HepG2 (cell line): ENCODE results near the gene ATP6V0A1. TPM values are rescaled to one million over a fixed set of nuclear protein-coding genes. Genes with fewer than 3 reads are reported as not detected.

Source experiments
- AGO1 ChIP-seq: fragments of 200-400 bp; formaldehyde crosslinking; IDR thresholded peaks from 2 replicates; pipeline ENCODE4 v1.6.1; 2017; ENCODE audit warnings: mild to moderate bottlenecking, low read depth, low read length, moderate library complexity; ENCODE audit not compliant: poor library complexity, severe bottlenecking
- CBX2 ChIP-seq, 2 experiments: fragments of 200-600 bp in 1 of 2; sonication (generic); formaldehyde crosslinking in 1 of 2; IDR thresholded peaks; 2 replicates each; pipeline versions ENCODE4 v1.7.0 to v1.8.1; 2018 to 2022; ENCODE audit warnings: low read depth in 2 of 2, low read length in 1 of 2, mild to moderate bottlenecking in 1 of 2, missing genetic modification reagents in 1 of 2
- MXI1 ChIP-seq: IDR thresholded peaks from 3 replicates; pipeline ENCODE4 v1.6.1; 2012; ENCODE audit warnings: low read depth, low read length, inconsistent platforms, borderline replicate concordance
- RELA ChIP-seq: sonication (generic); formaldehyde crosslinking; IDR thresholded peaks from 2 replicates; pipeline ENCODE4 v1.4.0; 2020; ENCODE audit warnings: missing genetic modification reagents
- U2AF2 ChIP-seq: fragments of 200-400 bp; formaldehyde crosslinking; IDR thresholded peaks from 2 replicates; pipeline ENCODE4 v1.6.1; 2017; ENCODE audit warnings: low read depth, mild to moderate bottlenecking, low read length
- ZNF180 ChIP-seq: sonication (generic); formaldehyde crosslinking; IDR thresholded peaks from 2 replicates; pipeline ENCODE4 v1.4.0; 2020; ENCODE audit warnings: low read depth, missing genetic modification reagents, borderline replicate concordance
- ZNF232 ChIP-seq: sonication (generic); formaldehyde crosslinking; IDR thresholded peaks from 2 replicates; pipeline ENCODE4 v1.4.0; 2020; ENCODE audit warnings: missing genetic modification reagents, borderline replicate concordance
- ZNF530 ChIP-seq: sonication (generic); formaldehyde crosslinking; IDR thresholded peaks from 2 replicates; pipeline ENCODE4 v1.5.0; 2020; ENCODE audit warnings: low read depth, mild to moderate bottlenecking, missing genetic modification reagents
- ZNF547 ChIP-seq: sonication (generic); formaldehyde crosslinking; IDR thresholded peaks from 2 replicates; pipeline ENCODE4 v1.5.1; 2020; ENCODE audit warnings: mild to moderate bottlenecking, missing genetic modification reagents
- ZNF549 ChIP-seq: sonication (generic); formaldehyde crosslinking; IDR thresholded peaks from 2 replicates; pipeline ENCODE4 v1.5.0; 2020; ENCODE audit warnings: missing genetic modification reagents
- ZNF550 ChIP-seq: sonication (generic); formaldehyde crosslinking; IDR thresholded peaks from 2 replicates; pipeline ENCODE4 v1.4.0; 2020; ENCODE audit warnings: mild to moderate bottlenecking, missing genetic modification reagents, borderline replicate concordance
- ZNF605 ChIP-seq: sonication (generic); formaldehyde crosslinking; IDR thresholded peaks from 2 replicates; pipeline ENCODE4 v1.8.0; 2022; ENCODE audit warnings: mild to moderate bottlenecking, missing genetic modification reagents
- ZNF619 ChIP-seq: sonication (generic); formaldehyde crosslinking; IDR thresholded peaks from 2 replicates; pipeline ENCODE4 v1.4.0; 2020; ENCODE audit warnings: mild to moderate bottlenecking, missing genetic modification reagents
- ZNF720 ChIP-seq: sonication (generic); formaldehyde crosslinking; IDR thresholded peaks from 2 replicates; pipeline ENCODE4 v1.4.0; 2020; ENCODE audit warnings: missing genetic modification reagents
- ZNF891 ChIP-seq: sonication (generic); formaldehyde crosslinking; IDR thresholded peaks from 2 replicates; pipeline ENCODE4 v1.5.0; 2020; ENCODE audit warnings: mild to moderate bottlenecking, missing genetic modification reagents
- polyA plus RNA-seq, 8 experiments: library from polyadenylated mRNA; depleted of rRNA in 3 of 8; stranded (reverse) in 7 of 8; unstranded in 1 of 8; fragments of >200 nt; fragmentation: Illumina TruSeq in 4 of 8; extraction: Trizol in 4 of 8; gene quantifications; 2 replicates each; pipeline versions ENCODE4 v1.2.1 to v1.2.3, GENCODE V29; 2011 to 2016; ENCODE audit warnings: low read depth in 4 of 8, missing spikeins in 1 of 8, mixed read lengths in 1 of 8; ENCODE audit not compliant: insufficient read depth in 1 of 8
- total RNA-seq, 5 experiments: library from RNA; depleted of rRNA; stranded (reverse); fragments of >200 nt; fragmentation: Illumina TruSeq; extraction: Trizol; gene quantifications; 2 replicates each; pipeline ENCODE4 v1.2.3, GENCODE V29; 2016; ENCODE audit warnings: low read depth in 1 of 5
- TF ChIP-seq, protein P1 (sequence below): sonication (generic); formaldehyde crosslinking; IDR thresholded peaks from 2 replicates; pipeline ENCODE4 v1.8.0; 2022; ENCODE audit warnings: missing genetic modification reagents, mild to moderate bottlenecking, inconsistent platforms, borderline replicate concordance
- TF ChIP-seq, protein P2 (sequence below): sonication (generic); formaldehyde crosslinking; IDR thresholded peaks from 2 replicates; pipeline ENCODE4 v1.8.0; 2022; ENCODE audit warnings: mild to moderate bottlenecking, missing genetic modification reagents; ENCODE audit not compliant: insufficient replicate concordance
- TF ChIP-seq, protein P3 (sequence below): sonication (generic); formaldehyde crosslinking; IDR thresholded peaks from 2 replicates; pipeline ENCODE4 v1.4.0; 2020; ENCODE audit warnings: missing genetic modification reagents
- TF ChIP-seq, protein P4 (sequence below): sonication (generic); formaldehyde crosslinking; IDR thresholded peaks from 2 replicates; pipeline ENCODE4 v1.8.0; 2022; ENCODE audit warnings: mild to moderate bottlenecking, missing genetic modification reagents, moderate library complexity
- TF ChIP-seq, protein P5 (sequence below): sonication (generic); formaldehyde crosslinking; IDR thresholded peaks from 2 replicates; pipeline ENCODE4 v1.4.0; 2020; ENCODE audit warnings: missing genetic modification reagents

Gene ATP6V0A1
- total and polyA plus RNA-seq, 2 of the 13 experiments (the other 11 are each of a cell fraction or from before 2014, with no cell fraction given): 27.9 to 54.1 TPM

DNA sequence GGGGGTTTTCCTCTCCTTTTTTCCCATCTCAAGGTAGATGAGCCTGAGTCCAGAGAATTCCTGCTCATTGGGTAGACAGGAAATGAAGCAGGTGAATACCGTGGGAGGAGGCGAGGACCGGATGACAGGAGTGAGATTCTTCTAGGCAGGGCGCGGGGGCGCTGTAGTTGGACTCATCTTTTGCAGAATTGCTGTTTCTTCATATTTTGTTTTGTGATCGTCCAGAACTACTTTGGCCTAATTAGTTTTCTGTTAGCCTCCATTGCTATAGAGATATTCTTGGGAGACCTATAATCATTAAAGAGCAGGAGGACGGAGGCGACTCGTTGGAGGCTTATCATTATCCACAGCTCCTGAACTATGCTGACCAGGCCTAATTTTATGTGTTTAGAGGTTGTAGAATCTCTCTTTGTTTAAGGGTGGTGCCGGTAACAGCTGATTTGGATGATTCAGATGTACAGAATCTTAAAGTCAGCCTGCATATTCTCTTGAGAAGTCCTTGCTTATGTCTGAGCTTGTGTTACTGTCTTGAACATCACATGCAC lies 650 bp downstream of the ATP6V0A1 start (continued):
- TF ChIP-seq AGO1 (no peak), ZNF549 (CRISPR knock-in tag) (no peak), MXI1 (peak; percentile 43; the same call in 1 of the 3 replicates), ZNF550 (CRISPR knock-in tag) (no peak), ZNF720 (CRISPR knock-in tag) (no peak), ZNF891 (CRISPR knock-in tag) (no peak), ZNF547 (CRISPR knock-in tag) (no peak), CBX2 (IDR thresholded peaks at IDR 0.05; ENCODE audit: low read depth, low read length) (no peak), CBX2 (CRISPR knock-in tag; IDR thresholded peaks at IDR 0.05; ENCODE audit: low read depth) (no peak), ZNF619 (CRISPR knock-in tag) (no peak), ZNF180 (CRISPR knock-in tag) (no peak), ZNF605 (no peak), ZNF232 (CRISPR knock-in tag) (no peak), ZNF530 (CRISPR knock-in tag) (no peak), RELA (CRISPR knock-in tag) (no peak), U2AF2 (no peak)
- TF ChIP-seq, protein P1, sequence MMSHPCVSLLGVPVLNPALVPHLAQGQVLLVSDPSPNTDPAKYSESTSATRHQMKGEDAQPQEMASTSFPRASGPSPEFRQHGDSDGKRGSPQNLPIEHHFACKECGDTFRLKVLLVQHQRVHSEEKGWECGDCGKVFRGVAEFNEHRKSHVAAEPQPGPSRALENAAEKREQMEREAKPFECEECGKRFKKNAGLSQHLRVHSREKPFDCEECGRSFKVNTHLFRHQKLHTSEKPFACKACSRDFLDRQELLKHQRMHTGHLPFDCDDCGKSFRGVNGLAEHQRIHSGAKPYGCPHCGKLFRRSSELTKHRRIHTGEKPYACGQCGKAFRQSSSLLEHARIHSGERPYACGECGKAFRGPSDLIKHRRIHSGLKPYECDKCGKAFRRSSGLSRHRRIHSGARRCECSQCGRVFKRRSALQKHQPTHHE (CRISPR knock-in tag): no peak
- TF ChIP-seq, protein P2, sequence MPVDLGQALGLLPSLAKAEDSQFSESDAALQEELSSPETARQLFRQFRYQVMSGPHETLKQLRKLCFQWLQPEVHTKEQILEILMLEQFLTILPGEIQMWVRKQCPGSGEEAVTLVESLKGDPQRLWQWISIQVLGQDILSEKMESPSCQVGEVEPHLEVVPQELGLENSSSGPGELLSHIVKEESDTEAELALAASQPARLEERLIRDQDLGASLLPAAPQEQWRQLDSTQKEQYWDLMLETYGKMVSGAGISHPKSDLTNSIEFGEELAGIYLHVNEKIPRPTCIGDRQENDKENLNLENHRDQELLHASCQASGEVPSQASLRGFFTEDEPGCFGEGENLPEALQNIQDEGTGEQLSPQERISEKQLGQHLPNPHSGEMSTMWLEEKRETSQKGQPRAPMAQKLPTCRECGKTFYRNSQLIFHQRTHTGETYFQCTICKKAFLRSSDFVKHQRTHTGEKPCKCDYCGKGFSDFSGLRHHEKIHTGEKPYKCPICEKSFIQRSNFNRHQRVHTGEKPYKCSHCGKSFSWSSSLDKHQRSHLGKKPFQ: no peak
- TF ChIP-seq, protein P3, sequence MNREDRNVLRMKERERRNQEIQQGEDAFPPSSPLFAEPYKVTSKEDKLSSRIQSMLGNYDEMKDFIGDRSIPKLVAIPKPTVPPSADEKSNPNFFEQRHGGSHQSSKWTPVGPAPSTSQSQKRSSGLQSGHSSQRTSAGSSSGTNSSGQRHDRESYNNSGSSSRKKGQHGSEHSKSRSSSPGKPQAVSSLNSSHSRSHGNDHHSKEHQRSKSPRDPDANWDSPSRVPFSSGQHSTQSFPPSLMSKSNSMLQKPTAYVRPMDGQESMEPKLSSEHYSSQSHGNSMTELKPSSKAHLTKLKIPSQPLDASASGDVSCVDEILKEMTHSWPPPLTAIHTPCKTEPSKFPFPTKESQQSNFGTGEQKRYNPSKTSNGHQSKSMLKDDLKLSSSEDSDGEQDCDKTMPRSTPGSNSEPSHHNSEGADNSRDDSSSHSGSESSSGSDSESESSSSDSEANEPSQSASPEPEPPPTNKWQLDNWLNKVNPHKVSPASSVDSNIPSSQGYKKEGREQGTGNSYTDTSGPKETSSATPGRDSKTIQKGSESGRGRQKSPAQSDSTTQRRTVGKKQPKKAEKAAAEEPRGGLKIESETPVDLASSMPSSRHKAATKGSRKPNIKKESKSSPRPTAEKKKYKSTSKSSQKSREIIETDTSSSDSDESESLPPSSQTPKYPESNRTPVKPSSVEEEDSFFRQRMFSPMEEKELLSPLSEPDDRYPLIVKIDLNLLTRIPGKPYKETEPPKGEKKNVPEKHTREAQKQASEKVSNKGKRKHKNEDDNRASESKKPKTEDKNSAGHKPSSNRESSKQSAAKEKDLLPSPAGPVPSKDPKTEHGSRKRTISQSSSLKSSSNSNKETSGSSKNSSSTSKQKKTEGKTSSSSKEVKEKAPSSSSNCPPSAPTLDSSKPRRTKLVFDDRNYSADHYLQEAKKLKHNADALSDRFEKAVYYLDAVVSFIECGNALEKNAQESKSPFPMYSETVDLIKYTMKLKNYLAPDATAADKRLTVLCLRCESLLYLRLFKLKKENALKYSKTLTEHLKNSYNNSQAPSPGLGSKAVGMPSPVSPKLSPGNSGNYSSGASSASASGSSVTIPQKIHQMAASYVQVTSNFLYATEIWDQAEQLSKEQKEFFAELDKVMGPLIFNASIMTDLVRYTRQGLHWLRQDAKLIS (CRISPR knock-in tag): no peak
- TF ChIP-seq, protein P4, sequence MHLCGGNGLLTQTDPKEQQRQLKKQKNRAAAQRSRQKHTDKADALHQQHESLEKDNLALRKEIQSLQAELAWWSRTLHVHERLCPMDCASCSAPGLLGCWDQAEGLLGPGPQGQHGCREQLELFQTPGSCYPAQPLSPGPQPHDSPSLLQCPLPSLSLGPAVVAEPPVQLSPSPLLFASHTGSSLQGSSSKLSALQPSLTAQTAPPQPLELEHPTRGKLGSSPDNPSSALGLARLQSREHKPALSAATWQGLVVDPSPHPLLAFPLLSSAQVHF (CRISPR knock-in tag): no peak
- TF ChIP-seq, protein P5, sequence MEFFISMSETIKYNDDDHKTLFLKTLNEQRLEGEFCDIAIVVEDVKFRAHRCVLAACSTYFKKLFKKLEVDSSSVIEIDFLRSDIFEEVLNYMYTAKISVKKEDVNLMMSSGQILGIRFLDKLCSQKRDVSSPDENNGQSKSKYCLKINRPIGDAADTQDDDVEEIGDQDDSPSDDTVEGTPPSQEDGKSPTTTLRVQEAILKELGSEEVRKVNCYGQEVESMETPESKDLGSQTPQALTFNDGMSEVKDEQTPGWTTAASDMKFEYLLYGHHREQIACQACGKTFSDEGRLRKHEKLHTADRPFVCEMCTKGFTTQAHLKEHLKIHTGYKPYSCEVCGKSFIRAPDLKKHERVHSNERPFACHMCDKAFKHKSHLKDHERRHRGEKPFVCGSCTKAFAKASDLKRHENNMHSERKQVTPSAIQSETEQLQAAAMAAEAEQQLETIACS (CRISPR knock-in tag): no peak
